Epithelial cell of proximal tubule (primary cell): ENCODE results near the gene ACTR5. TPM values are rescaled to one million over a fixed set of nuclear protein-coding genes. Genes with fewer than 3 reads are reported as not detected.
"Not testable (repeated sequence)": the region's sequence is repeated elsewhere in the genome, so short reads cannot be mapped to it uniquely, and the experiment has no call there.

Experiments
- DNase-seq: peaks from one replicate; pipeline ENCODE4 v3.0.0-alpha.2; 2011; ENCODE audit warnings: low read depth
- H3K4me3 ChIP-seq: 2 replicates; pipeline ENCODE4 v1.5.1; 2011; ENCODE audit warnings: low read depth, mild to moderate bottlenecking, low read length
- CTCF ChIP-seq: conservative IDR thresholded peaks from 2 replicates; pipeline ENCODE4 v1.5.1; 2012; ENCODE audit warnings: low read depth, mild to moderate bottlenecking, low read length
- total RNA-seq: library from RNA; depleted of rRNA; stranded (reverse); fragments of >200 nt; gene quantifications from 2 replicates; pipeline ENCODE4 v1.2.3, GENCODE V29; 2015

ACTR5 gene
- total RNA-seq, 1 donor from 2014 or later: 10.0 TPM

- TF ChIP-seq CTCF: peak; percentile 74
- H3K4me3 ChIP-seq: no peak overlapping the region
- no peak for DNase-seq
These were observed 42.2 kb downstream of the ACTR5 start for GRCh38 chr20:38790200-38791053.

GRCh38 chr20:38791291-38791690, 43.0 kb downstream of the ACTR5 start:
- no peak for DNase-seq
- no peak overlapping the region for H3K4me3 ChIP-seq
- TF ChIP-seq CTCF: no peak

- TF ChIP-seq CTCF: no peak
- no peak for DNase-seq
- H3K4me3 ChIP-seq: no peak overlapping the region
These were observed 43.7 kb downstream of the ACTR5 start for GRCh38 chr20:38791940-38792339.

GRCh38 chr20:38794057-38794456, 45.8 kb downstream of the ACTR5 start:
- not testable (repeated sequence) for DNase-seq, H3K4me3 ChIP-seq

GRCh38 chr20:38798266-38798665, 50.0 kb downstream of the ACTR5 start:
- no peak for TF ChIP-seq CTCF
- no peak overlapping the region for H3K4me3 ChIP-seq
- DNase-seq: no peak

GRCh38 chr20:38799203-38799602, 50.9 kb downstream of the ACTR5 start:
- TF ChIP-seq CTCF: no peak
- DNase-seq: no peak
- no peak overlapping the region for H3K4me3 ChIP-seq

GRCh38 chr20:38800882-38801281, 52.6 kb downstream of the ACTR5 start:
- no peak for TF ChIP-seq CTCF
- DNase-seq: no peak
- H3K4me3 ChIP-seq: no peak overlapping the region
